ENCODE measurements around the gene PKP2. TPM values are rescaled to one million over a fixed set of nuclear protein-coding genes. Genes with fewer than 3 reads are reported as not detected.

The PKP2 gene
- total RNA-seq, 3 donors from 2014 or later = 85.0 to 189 (median 147) TPM

DNA sequence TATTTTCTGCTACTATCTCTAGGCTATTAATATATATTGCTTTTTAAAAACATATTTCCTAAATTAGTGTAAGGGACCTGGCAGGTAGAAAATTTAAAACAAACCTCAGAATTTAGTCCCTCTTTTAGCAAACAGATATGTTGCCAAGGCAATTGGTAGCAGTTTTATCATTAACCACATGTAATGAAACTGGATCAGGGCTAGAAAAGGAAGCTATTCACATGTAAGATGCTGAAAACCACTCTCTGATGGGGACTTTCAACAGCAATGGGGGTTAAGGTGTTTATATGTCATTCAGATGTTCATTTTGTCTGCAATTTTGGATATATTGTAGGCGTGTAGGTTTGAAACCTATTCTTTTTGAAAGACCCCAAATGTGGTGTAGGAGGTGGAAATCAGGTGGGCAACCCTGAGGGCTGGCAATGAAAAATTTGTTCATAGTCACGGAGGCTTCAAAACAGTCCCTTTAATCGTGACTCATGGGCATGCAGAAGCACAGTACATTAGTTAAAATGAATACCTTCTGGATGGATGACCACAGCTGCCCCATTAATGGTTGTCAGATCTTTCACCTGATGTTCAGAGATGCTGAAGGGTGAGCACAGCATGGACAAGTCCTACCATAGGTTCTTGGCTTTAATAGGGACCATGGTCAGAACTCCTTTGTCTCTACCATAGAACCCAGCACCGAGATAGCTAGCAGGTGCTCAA, 5.9 kb upstream of the PKP2 start:
- no peak for TF ChIP-seq CTCF (IDR thresholded peaks at IDR 0.05)
- no peak for ATAC-seq

DNA sequence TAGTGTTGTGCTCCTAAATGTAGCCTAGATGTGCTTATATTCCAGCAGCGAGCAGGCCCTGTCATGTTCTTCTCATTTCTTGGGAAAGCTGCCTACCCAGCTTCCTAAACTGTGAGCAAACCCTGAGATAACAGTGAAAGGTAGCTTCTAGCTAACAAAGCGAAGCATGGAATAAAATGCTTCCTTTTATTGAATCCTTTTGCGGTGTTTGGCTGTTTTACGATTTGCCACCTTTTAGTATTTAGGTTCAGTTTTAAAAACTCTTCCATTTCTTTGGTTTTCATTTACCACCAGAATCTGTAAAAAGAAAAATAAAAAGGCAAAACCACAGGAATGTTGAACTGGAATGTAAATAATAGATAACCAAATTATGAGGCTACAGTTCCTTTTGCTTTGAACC, 5.0 kb upstream of the PKP2 start:
- no peaks in the 10 kb centered on the region for H3K9me3 ChIP-seq
- no peaks in the 10 kb centered on the region for H3K36me3 ChIP-seq (ENCODE audit: low read depth)
- no peak for DNase-seq
- no peak overlapping the region for H3K4me3 ChIP-seq
- no peak for ATAC-seq
- intact Hi-C loops (cut with DNase I, micrococcal nuclease) = no loop called here
- no peak for TF ChIP-seq CTCF (IDR thresholded peaks at IDR 0.05)
- peaks cover 24% of the 10 kb centered on the region for H3K4me1 ChIP-seq (ENCODE audit: low read depth)

More for the DNA sequence above, 5.9 kb upstream of the PKP2 start:
- intact Hi-C loops (cut with DNase I, micrococcal nuclease) = no loop called here
- Histone ChIP-seq H3K4me1 (ENCODE audit: low read depth) (peaks cover 24% of the 10 kb centered on the region), H3K4me3 (no peak overlapping the region), H3K36me3 (ENCODE audit: low read depth) (no peaks in the 10 kb centered on the region), H3K9me3 (no peaks in the 10 kb centered on the region)
- DNase-seq = no peak

GRCh38 chr12:32897687-32898573, 1.4 kb upstream of the PKP2 start:
- Histone ChIP-seq H3K9me3 (no peaks in the 10 kb centered on the region), H3K4me1 (ENCODE audit: low read depth) (peaks cover 8% of the 10 kb centered on the region), H3K36me3 (ENCODE audit: low read depth) (no peaks in the 10 kb centered on the region), H3K4me3 (no peak overlapping the region)
- DNase-seq (peak in 1 of 3 donors; percentile 49), ATAC-seq (peak; percentile 34)
- TF ChIP-seq CTCF (IDR thresholded peaks at IDR 0.05) = no peak
- intact Hi-C loops (cut with DNase I, micrococcal nuclease) = no loop called here

GRCh38 chr12:32897281-32897610, 669 bp upstream of the PKP2 start:
- no peak for TF ChIP-seq CTCF (IDR thresholded peaks at IDR 0.05)
- intact Hi-C loops (cut with DNase I, micrococcal nuclease) = no loop called here
- DNase-seq (no peak), ATAC-seq (no peak)
- H3K4me3 ChIP-seq = no peak overlapping the region
- no peaks in the 10 kb centered on the region for H3K9me3 ChIP-seq
- H3K4me1 ChIP-seq (ENCODE audit: low read depth) = peaks cover 5% of the 10 kb centered on the region
- no peaks in the 10 kb centered on the region for H3K36me3 ChIP-seq (ENCODE audit: low read depth)

GRCh38 chr12:32895688-32896431, 717 bp downstream of the PKP2 start:
- peak; percentile 6 for TF ChIP-seq CTCF (IDR thresholded peaks at IDR 0.05)
- Histone ChIP-seq H3K4me1 (ENCODE audit: low read depth) (peaks cover 11% of the 10 kb centered on the region), H3K4me3 (peak overlapping the region; percentile 67), H3K9me3 (no peaks in the 10 kb centered on the region), H3K36me3 (ENCODE audit: low read depth) (no peaks in the 10 kb centered on the region)
- intact Hi-C loops (cut with DNase I, micrococcal nuclease) = no loop called here
- ATAC-seq (peak; percentile 35), DNase-seq (peak; percentile 73 to 80 (median 78))

Data from mucosa of descending colon (tissue), 3 donors.